Astrocyte (in vitro differentiated cells and primary cell): Measurements from ENCODE around the gene LRFN5. TPM values are rescaled to one million over a fixed set of nuclear protein-coding genes. Genes with fewer than 3 reads are reported as not detected.
A peak's percentile ranks its signal among the peaks of the same experiment; 100 is the strongest.

Source experiments
- DNase-seq: peaks from one replicate; pipeline ENCODE4 v3.0.0-alpha.2; 2010; ENCODE audit warnings: low read depth
- FAIRE-seq: peaks from 2 replicates; lab custom pipeline; 2011; peaks lifted over from hg19 to GRCh38; lab: Jason Lieb, UNC
- H2AFZ ChIP-seq: 2 replicates; pipeline ENCODE4 v1.6.0; 2012; ENCODE audit warnings: low read depth, low read length, inconsistent platforms
- H3K27ac ChIP-seq: 2 replicates; pipeline ENCODE4 v1.5.1; 2011; ENCODE audit warnings: low read depth, low read length, inconsistent platforms
- H3K27me3 ChIP-seq: 2 replicates; pipeline ENCODE4 v1.6.0; 2011; ENCODE audit warnings: low read length, inconsistent platforms; ENCODE audit not compliant: insufficient read depth
- H3K36me3 ChIP-seq: 2 replicates; pipeline ENCODE4 v1.5.1; 2011; ENCODE audit warnings: low read length, inconsistent platforms; ENCODE audit not compliant: insufficient read depth
- H3K4me1 ChIP-seq: 2 replicates; pipeline ENCODE4 v1.5.1; 2011; ENCODE audit warnings: low read length, inconsistent platforms; ENCODE audit not compliant: insufficient read depth
- H3K4me2 ChIP-seq: 2 replicates; pipeline ENCODE4 v1.6.0; 2012; ENCODE audit warnings: low read length, inconsistent platforms
- H3K4me3 ChIP-seq: 2 replicates; pipeline ENCODE4 v1.5.1; 2011; ENCODE audit warnings: low read depth, mild to moderate bottlenecking, low read length, inconsistent platforms; ENCODE audit not compliant: insufficient read depth
- H3K79me2 ChIP-seq: 2 replicates; pipeline ENCODE4 v1.6.0; 2012; ENCODE audit warnings: mild to moderate bottlenecking, low read length, inconsistent platforms; ENCODE audit not compliant: insufficient read depth
- H3K9ac ChIP-seq: 2 replicates; pipeline ENCODE4 v1.6.0; 2012; ENCODE audit warnings: mild to moderate bottlenecking, low read length, inconsistent platforms
- H3K9me3 ChIP-seq: 2 replicates; pipeline ENCODE4 v1.5.1; 2012; ENCODE audit warnings: low read depth, mild to moderate bottlenecking, low read length, inconsistent platforms; ENCODE audit not compliant: insufficient read depth
- H4K20me1 ChIP-seq: 2 replicates; pipeline ENCODE4 v1.6.0; 2012; ENCODE audit warnings: low read length, inconsistent platforms; ENCODE audit not compliant: insufficient read depth
- H3K27ac Mint-ChIP-seq: one replicate; pipeline ENCODE4 v1.8.0; 2021; ENCODE audit warnings: mild to moderate bottlenecking, mixed read lengths; ENCODE audit not compliant: unreplicated experiment
- H3K27me3 Mint-ChIP-seq: one replicate; pipeline ENCODE4 v1.8.0; 2021; ENCODE audit warnings: low read depth, mixed read lengths; ENCODE audit not compliant: unreplicated experiment
- H3K36me3 Mint-ChIP-seq: one replicate; pipeline ENCODE4 v1.8.0; 2021; ENCODE audit warnings: low read depth, mixed read lengths; ENCODE audit not compliant: unreplicated experiment
- H3K4me1 Mint-ChIP-seq: one replicate; pipeline ENCODE4 v1.8.0; 2021; ENCODE audit warnings: low read depth, mixed read lengths; ENCODE audit not compliant: unreplicated experiment
- H3K4me3 Mint-ChIP-seq: one replicate; pipeline ENCODE4 v1.8.0; 2021; ENCODE audit warnings: mild to moderate bottlenecking, moderate library complexity, mixed read lengths; ENCODE audit not compliant: unreplicated experiment
- H3K9me3 Mint-ChIP-seq: one replicate; pipeline ENCODE4 v1.8.0; 2021; ENCODE audit warnings: mild to moderate bottlenecking, mixed read lengths; ENCODE audit not compliant: unreplicated experiment
- EZH2 ChIP-seq: IDR thresholded peaks from 2 replicates; pipeline ENCODE4 v1.6.1; 2012; ENCODE audit warnings: mild to moderate bottlenecking, low read length, inconsistent platforms; ENCODE audit not compliant: insufficient read depth
- total RNA-seq: library from RNA; stranded (reverse); gene quantifications from 2 replicates; pipeline ENCODE4 v1.2.1, GENCODE V29; 2021
- TF ChIP-seq, protein P1 (sequence below): IDR thresholded peaks from 2 replicates; pipeline ENCODE4 v1.5.1; 2011; ENCODE audit warnings: low read depth, mild to moderate bottlenecking, inconsistent platforms, low read length, moderate library complexity; ENCODE audit not compliant: insufficient read depth

LRFN5 gene
- total RNA-seq, 1 donor from 2014 or later = 1.5 TPM

- FAIRE-seq (no peak), DNase-seq (peak; percentile 18)
- no peaks in the 10 kb centered on the region for H3K9me3 Mint-ChIP-seq
- Histone ChIP-seq H3K4me3 (peak overlapping the region; percentile 94), H3K9me3 (no peaks in the 10 kb centered on the region), H3K27ac (no peak overlapping the region), H3K36me3 (no peaks in the 10 kb centered on the region), H4K20me1 (no peaks in the 10 kb centered on the region), H2AFZ (peak overlapping the region; percentile 89), H3K27me3 (peaks cover 22% of the 10 kb centered on the region), H3K4me2 (peak overlapping the region; percentile 92), H3K79me2 (no peaks in the 10 kb centered on the region), H3K4me1 (peaks cover 38% of the 10 kb centered on the region), H3K9ac (peak overlapping the region; percentile 41)
- peaks cover 2% of the 10 kb centered on the region for H3K36me3 Mint-ChIP-seq
- peaks cover 33% of the 10 kb centered on the region for H3K27me3 Mint-ChIP-seq
- TF ChIP-seq, protein P1, sequence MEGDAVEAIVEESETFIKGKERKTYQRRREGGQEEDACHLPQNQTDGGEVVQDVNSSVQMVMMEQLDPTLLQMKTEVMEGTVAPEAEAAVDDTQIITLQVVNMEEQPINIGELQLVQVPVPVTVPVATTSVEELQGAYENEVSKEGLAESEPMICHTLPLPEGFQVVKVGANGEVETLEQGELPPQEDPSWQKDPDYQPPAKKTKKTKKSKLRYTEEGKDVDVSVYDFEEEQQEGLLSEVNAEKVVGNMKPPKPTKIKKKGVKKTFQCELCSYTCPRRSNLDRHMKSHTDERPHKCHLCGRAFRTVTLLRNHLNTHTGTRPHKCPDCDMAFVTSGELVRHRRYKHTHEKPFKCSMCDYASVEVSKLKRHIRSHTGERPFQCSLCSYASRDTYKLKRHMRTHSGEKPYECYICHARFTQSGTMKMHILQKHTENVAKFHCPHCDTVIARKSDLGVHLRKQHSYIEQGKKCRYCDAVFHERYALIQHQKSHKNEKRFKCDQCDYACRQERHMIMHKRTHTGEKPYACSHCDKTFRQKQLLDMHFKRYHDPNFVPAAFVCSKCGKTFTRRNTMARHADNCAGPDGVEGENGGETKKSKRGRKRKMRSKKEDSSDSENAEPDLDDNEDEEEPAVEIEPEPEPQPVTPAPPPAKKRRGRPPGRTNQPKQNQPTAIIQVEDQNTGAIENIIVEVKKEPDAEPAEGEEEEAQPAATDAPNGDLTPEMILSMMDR = peak; percentile 15
- TF ChIP-seq EZH2 = no peak
- H3K27ac Mint-ChIP-seq = no peak overlapping the region
- H3K4me3 Mint-ChIP-seq = peak overlapping the region; percentile 79
- H3K4me1 Mint-ChIP-seq = peaks cover 3% of the 10 kb centered on the region
These were observed 3.1 kb downstream of the LRFN5 start for GRCh38 chr14:41609704-41610183.

DNA sequence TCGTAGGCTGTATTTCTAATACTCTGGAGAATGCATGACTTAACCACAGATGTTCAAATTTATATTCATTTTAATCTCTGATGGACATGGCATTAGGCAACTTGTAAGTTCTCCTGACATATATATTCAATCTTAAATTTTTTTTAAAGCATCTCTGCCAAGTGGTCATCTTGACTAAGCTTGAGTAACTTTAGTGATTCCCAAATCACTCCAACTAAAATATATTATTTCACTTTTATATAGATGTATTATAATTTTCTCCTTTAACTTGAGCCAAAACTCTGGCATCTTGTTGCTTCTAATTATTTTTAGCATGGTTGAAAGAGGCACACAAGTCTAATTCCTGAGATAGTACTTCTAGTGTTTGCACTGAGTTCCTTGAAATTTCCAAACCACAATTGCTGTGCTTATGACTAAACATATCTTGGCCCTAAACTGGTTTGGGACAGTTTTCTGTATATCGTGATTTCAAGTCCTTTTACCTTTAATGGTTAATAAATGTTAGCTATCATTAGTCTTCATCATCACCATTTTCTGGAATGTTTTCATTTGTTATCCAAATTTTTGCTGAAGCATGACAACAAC, 8.4 kb downstream of the LRFN5 start:
- H3K79me2 ChIP-seq = no peaks in the 10 kb centered on the region
- Mint-ChIP-seq H3K36me3 (no peaks in the 10 kb centered on the region), H3K27ac (no peak overlapping the region), H3K4me1 (no peaks in the 10 kb centered on the region), H3K4me3 (no peak overlapping the region), H3K27me3 (peaks cover 5% of the 10 kb centered on the region), H3K9me3 (no peaks in the 10 kb centered on the region)
- no peaks in the 10 kb centered on the region for H3K4me1 ChIP-seq
- FAIRE-seq (peak; percentile 26), DNase-seq (peak; percentile 16)
- H3K4me2 ChIP-seq = no peak overlapping the region
- no peaks in the 10 kb centered on the region for H3K27me3 ChIP-seq
- H3K36me3 ChIP-seq = no peaks in the 10 kb centered on the region
- H2AFZ ChIP-seq = no peak overlapping the region
- no peaks in the 10 kb centered on the region for H4K20me1 ChIP-seq
- TF ChIP-seq, protein P1 = no peak
- TF ChIP-seq EZH2 = no peak
- no peak overlapping the region for H3K4me3 ChIP-seq
- no peak overlapping the region for H3K9ac ChIP-seq
- no peak overlapping the region for H3K27ac ChIP-seq
- H3K9me3 ChIP-seq = no peaks in the 10 kb centered on the region

DNA sequence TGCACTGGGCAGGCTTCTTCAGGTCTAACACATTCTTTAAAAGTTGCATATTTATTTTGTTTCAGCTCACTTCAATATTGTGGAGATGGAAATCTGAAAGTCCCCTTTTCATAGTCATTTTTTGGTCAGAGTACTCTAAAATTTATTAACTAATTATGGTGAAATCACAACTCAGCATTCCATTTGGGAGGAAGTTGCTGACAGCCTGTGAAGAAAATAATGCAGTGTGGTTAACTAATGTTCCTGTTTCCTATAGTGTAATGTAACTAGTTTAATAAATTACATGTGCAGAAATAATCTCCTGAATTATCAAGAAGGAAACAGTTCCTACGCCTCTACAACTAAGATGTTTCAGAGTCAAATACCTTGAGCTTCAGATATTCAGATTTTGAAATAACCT, 17.1 kb downstream of the LRFN5 start:
- DNase-seq (no peak), FAIRE-seq (no peak)
- no peak overlapping the region for H3K27ac Mint-ChIP-seq
- no peaks in the 10 kb centered on the region for H3K9me3 Mint-ChIP-seq
- Histone ChIP-seq H3K4me2 (no peak overlapping the region), H2AFZ (no peak overlapping the region), H3K9me3 (no peaks in the 10 kb centered on the region), H3K79me2 (no peaks in the 10 kb centered on the region), H3K36me3 (no peaks in the 10 kb centered on the region), H3K4me1 (no peaks in the 10 kb centered on the region), H3K27ac (no peak overlapping the region), H3K4me3 (no peak overlapping the region), H3K9ac (no peak overlapping the region), H4K20me1 (no peaks in the 10 kb centered on the region), H3K27me3 (no peaks in the 10 kb centered on the region)
- H3K4me3 Mint-ChIP-seq = no peak overlapping the region
- no peak for TF ChIP-seq EZH2
- TF ChIP-seq, protein P1 = no peak
- H3K4me1 Mint-ChIP-seq = no peaks in the 10 kb centered on the region
- no peaks in the 10 kb centered on the region for H3K36me3 Mint-ChIP-seq
- no peaks in the 10 kb centered on the region for H3K27me3 Mint-ChIP-seq
